OCI-LY1 (cell line): ENCODE data around the gene TRAPPC12.

ENCODE experiments used
- CTCF ChIP-seq: fragments of 200-600 bp; sonication (generic), shearing (Covaris generic); IDR thresholded peaks from 2 replicates; pipeline ENCODE4 v1.5.1; 2017; ENCODE audit warnings: mild to moderate bottlenecking, antibody characterized with exemption, low read length, moderate library complexity, mixed read lengths
- EZH2 ChIP-seq: fragments of 200-600 bp; sonication (generic), shearing (Covaris generic); IDR thresholded peaks from 2 replicates; pipeline ENCODE4 v1.8.0; 2017; ENCODE audit warnings: borderline replicate concordance, mixed run types, mild to moderate bottlenecking, antibody characterized with exemption, low read length, moderate library complexity, mixed read lengths

GRCh38 chr2:3430172-3430571 lies 50.7 kb downstream of the TRAPPC12 start:
- no peak for TF ChIP-seq CTCF
- TF ChIP-seq EZH2: no peak
